ENCODE data around the gene NUP210.
A peak's percentile ranks its signal among the peaks of the same experiment; 100 is the strongest.
"Not testable (repeated sequence)": the region's sequence is repeated elsewhere in the genome, so short reads cannot be mapped to it uniquely, and the experiment has no call there.

The NUP210 gene

GRCh38 chr3:13405614-13406013, 14.5 kb downstream of the NUP210 start:
- DNase-seq = no peak

- DNase-seq = no peak
These were observed 15.3 kb downstream of the NUP210 start for GRCh38 chr3:13404626-13405452.

GRCh38 chr3:13403847-13404246, 16.3 kb downstream of the NUP210 start:
- DNase-seq = no peak

- DNase-seq = no peak
These were observed 16.8 kb downstream of the NUP210 start for GRCh38 chr3:13403213-13403819.

GRCh38 chr3:13401149-13401548, 19.0 kb downstream of the NUP210 start:
- DNase-seq = peak; percentile 87

- peak; percentile 50 for DNase-seq
These were observed 19.9 kb downstream of the NUP210 start for GRCh38 chr3:13400114-13400673.

- DNase-seq = no peak
These were observed 20.5 kb downstream of the NUP210 start for GRCh38 chr3:13399603-13400002.

GRCh38 chr3:13397316-13397715, 22.8 kb downstream of the NUP210 start:
- DNase-seq = no peak

- no peak for DNase-seq
These were observed 25.8 kb downstream of the NUP210 start for GRCh38 chr3:13394363-13394762.

- DNase-seq = no peak
These were observed 26.4 kb downstream of the NUP210 start for GRCh38 chr3:13393427-13394360.

GRCh38 chr3:13391308-13391707, 28.8 kb downstream of the NUP210 start:
- DNase-seq = no peak

- DNase-seq = no peak
These were observed 30.7 kb downstream of the NUP210 start for GRCh38 chr3:13389378-13389777.

GRCh38 chr3:13388816-13389215, 31.3 kb downstream of the NUP210 start:
- no peak for DNase-seq

GRCh38 chr3:13385373-13385965, 34.7 kb downstream of the NUP210 start:
- DNase-seq = no peak

GRCh38 chr3:13380971-13381370, 39.2 kb downstream of the NUP210 start:
- DNase-seq = no peak

GRCh38 chr3:13379201-13379830, 40.8 kb downstream of the NUP210 start:
- no peak for DNase-seq

- no peak for DNase-seq
These were observed 42.0 kb downstream of the NUP210 start for GRCh38 chr3:13378155-13378554.

- not testable (repeated sequence) for DNase-seq
These were observed 42.4 kb downstream of the NUP210 start for GRCh38 chr3:13377741-13378140.

GRCh38 chr3:13377021-13377420, 43.1 kb downstream of the NUP210 start:
- no peak for DNase-seq

- no peak for DNase-seq
These were observed 44.0 kb downstream of the NUP210 start for GRCh38 chr3:13376091-13376490.

- DNase-seq = no peak
These were observed 44.7 kb downstream of the NUP210 start for GRCh38 chr3:13375464-13375863.

- no peak for DNase-seq
These were observed 46.0 kb downstream of the NUP210 start for GRCh38 chr3:13373975-13374586.
